NCI-H2171 treated with DMSO at 0.1 percent for 48 hours (cell line): ENCODE data around the gene OR2V2.
"Not testable (repeated sequence)": the region's sequence is repeated elsewhere in the genome, so short reads cannot be mapped to it uniquely, and the experiment has no call there.

Source experiments
- DNase-seq: peaks from one replicate; lab custom pipeline; 2025; lab: John Stamatoyannopoulos, UW

The OR2V2 gene

DNA sequence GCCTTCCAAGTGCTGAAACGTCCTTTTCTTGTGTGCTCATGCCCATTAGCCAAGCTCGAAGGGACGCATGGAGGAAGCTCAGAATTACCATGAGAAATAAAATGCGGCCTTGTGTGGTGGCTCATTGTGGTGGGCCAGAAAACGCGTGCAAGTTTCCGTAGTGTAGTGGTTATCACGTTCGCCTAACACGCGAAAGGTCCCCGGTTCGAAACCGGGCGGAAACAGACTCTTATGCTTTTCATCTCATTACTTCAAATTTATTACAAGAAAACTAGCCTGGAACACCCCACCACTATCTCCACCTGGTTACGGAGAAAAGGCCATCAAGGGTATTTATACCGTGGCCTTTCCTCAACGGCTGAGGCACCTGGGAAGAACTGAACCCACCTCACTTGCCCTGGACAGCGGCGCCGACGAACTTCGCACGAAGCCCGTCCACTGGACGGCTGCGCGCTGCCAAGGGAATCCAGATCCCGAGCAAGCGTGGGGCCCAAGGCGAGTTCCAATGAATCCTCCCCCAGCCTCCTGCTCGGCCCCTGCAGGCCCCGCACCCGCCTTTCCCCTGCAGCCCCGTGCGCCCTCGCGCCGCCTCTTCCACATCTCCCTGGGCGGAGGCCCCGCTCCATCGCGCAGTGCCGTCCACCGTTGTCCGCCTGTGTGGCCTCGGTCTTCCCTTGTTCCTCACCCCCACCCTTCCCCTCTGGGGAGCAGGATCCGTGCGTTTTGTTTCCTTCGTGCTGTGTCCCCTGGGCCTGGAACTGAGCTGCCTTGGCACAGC, 22.3 kb downstream of the OR2V2 start:
- peak; percentile 1 for DNase-seq

DNA sequence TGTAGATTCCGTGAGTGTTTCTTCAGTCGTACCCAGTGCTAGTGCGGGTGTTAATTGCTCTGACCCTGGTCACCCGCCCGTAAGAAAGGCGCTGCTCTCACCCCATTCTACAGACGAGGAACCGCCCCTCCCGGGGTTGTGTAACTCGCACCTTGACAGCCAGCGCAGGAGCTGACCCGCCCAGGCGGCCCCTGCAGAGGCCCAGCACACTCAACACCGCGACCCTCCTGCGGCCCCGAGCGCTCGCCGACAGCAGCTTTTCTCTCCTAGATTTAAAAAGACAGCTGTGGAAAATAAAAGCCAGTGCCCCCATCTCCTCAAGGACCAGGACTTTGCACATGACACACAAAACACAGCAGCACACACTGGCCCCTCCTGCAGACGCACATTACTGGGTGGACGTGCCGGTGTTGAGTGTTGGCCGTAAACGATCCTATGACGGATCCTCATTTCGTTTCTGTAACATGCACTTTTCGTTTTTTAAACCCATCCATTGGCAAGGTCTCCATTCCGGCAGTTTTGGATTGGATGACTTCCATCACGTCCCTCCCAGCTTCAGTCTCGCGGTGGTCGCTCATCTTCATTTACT, 22.9 kb downstream of the OR2V2 start:
- DNase-seq, result no peak

DNA sequence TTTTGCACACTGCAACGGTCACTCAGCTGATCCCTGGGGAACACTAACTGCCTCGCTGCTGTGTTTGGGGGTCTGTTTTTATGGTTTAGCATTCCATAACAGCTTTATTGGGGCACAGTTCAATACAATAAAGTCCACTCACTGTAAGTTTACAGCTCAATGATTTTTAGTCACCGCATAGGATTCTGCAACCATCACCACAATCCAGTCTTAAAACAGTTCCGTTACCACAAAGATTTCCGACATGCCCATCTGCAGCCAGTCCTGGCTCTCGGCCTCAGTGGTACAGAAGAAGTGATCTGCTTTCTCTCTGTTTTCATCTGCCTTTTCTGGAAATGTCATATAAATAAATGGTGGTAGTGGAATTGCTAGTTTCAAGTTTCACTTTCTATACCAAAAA, 23.6 kb downstream of the OR2V2 start:
- DNase-seq, result no peak

DNA sequence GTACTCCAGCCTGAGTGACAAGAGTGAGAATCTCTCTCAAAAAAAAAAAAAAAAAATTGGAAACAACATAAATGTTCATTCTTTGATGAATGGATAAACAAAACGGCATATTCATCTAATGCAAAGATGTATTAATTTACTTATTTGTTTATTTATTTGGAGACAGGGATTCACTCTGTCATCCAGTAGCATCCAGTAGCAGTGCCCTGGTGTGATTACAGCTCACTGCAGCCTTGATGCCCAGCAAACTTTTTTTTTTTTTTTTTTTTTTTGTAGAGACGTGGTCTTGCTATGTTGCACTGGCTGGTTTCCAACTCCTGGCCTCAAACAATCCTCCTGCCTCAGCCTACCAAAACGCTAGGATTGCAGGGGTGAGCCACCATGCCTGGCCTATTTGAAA, 24.4 kb downstream of the OR2V2 start:
- DNase-seq, result no peak

DNA sequence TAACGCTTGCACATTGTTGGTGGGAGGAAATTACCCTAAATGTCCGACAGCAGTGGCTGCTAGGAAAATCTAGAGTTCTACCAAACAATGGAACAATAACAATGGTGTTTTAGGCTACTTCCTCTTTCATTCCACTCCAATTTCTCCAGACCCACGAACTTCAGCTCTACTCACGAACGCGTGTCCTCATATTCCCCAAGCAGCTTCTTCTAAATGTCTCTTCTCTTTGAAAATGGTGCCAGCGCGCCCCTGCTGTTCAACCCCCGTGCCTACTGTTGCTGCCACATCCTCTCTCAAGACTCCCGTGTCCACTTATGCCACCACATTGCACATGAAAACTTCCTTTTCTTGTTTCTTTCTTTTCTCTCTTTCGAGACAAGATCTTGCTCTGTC, 25.6 kb downstream of the OR2V2 start:
- DNase-seq, result no peak

DNA sequence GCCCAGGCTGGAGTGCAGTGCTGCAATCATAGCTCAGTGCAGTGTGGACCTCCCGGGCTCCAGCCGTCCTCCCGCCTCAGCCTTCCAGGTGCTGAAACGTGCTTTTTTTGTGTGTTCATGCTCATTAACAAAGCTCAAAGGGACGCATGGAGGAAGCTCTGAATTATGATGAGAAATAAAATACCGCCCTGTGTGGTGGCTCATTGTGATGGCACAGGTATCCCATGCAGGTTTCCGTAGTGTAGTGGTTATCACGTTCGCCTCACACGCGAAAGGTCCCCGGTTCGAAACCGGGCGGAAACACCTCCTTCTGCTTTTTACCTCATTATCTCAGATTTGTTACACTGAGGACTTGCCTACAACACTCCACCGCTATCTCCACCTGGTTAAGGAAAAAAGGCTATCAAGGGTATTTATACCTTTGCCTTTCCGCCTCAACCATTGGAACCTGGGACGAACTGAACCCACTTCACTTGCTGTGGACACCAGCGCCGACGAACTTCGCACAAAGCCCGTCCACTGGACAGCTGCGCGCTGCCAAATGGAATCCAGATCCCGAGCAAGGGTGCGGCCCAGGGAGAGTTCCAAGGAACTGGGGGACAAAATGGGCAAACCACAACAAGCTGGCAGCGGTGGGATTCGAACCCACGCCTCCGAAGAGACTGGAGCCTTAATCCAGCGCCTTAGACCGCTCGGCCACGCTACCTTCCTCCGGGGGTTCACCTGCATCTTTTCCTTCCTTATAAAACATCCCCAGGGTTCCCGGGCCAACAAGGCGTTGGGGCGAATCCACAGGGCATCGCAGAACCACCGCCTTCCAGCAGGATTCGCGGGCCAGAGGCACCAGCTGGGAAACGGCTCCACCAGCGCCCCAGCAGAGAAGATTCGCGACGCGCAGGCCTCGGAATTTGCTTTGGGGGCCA, 26.3 kb downstream of the OR2V2 start:
- no peak for DNase-seq

DNA sequence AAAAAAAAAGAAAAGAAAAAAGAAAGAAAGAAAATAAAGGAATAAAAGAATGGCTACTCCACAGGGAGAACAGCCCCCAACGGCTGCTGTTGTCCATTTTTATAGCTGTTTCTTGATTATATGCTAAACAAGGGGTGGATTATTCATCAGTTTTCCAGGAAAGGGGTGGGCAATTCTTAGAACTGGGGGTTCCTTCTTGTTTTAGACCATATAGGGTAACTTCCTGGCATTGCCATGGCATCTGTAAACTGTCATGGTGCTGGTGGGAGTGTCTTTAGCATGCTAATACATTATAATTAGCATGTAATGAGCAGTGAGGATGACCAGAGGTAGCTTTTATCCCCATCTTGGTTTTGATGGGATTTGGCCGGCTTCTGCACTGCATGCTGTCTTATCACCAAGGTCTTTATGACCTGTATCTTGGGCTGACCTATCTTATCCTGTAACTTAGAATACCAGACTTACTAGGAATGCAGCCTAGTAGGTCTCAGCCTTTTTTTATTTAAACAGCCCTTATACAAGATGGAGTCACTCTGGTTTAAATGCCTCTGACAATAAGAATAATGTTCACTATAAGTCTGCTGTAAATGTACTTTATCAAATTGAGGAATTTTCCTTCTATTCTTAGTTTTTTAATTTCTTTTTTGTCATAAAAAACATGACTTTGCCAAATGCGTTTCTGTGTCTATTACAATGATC, 29.0 kb downstream of the OR2V2 start:
- no peak for DNase-seq

DNA sequence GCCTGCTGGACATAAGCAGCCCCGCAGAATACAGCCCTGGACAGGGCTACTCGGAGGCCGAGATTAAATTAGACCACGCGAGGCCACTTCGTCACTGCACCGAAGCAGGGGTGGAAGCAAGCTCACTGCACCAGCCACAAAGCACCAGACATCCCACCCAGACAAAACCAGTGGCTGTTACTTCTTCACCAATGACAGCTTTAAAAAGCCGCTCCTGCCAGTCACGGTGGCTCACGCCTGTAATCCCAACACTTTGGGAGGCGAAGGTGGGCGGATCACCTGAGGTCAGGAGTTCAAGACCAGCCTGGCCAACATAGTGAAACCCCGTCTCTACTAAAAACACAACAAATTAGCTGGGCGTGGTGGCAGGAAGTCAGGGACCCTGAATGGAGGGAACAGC, 30.2 kb downstream of the OR2V2 start:
- DNase-seq, result not testable (repeated sequence)

DNA sequence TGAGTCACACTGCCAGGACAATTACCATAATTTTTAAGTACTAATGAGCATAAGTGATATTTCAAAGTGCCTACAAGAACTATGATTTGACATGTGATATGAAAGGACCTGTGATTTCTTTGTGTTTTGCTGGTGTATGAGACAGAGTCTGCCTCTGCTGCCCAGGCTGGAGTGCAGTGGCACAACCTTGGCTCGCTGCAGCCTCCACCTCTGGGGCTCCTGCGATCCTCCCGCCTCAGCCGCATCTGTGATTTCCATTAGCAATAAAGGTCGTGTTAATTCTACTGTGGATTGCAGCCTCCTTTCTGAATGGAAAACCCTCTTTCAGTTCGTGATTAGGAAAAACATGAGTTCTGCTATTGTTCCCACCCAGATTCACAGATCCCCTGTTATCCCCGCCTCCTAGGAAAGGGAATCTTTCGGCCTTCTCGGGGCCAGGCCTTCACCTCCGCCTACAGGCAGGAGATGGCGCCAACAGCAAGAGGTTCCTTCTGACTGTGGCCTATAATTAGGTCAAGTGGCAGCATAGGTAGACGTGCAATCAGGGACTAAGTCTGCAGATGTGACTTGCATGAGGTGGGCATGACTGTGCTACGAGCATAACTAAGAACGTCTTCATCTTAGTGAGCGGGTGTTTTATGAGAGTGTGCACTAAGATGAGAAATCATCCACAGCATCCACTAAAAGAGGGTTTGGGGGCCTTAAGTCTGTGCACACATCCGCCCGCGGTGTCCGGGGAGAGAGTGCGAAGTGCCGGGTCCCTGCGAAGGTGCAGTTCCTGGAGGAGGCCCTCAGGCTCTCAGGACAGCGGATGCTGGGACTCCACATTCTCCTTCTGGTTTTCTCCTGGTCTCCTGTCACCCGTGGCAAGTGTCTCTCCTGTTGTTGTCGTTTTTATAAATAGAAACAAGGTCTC, 34.5 kb downstream of the OR2V2 start:
- DNase-seq, result no peak

DNA sequence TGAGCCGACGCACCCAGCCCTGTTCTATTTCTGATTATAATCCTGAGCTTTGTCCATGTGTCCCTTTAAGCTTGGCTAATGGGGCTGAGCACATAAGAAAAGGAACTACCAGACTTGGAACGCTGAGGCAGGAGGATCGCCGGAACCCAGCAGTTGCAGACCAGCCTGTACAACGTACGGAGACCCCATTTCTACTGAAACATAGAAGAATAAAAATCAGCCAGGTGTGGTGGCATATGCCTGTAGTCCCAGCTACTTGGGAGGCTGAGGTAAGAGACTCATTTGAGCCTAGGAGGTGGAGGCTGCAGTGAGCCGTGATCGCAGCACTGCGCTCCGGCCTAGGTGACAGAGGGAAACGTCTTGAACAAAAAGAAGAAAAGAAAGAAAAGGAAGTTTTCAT, 35.3 kb downstream of the OR2V2 start:
- DNase-seq, result no peak

DNA sequence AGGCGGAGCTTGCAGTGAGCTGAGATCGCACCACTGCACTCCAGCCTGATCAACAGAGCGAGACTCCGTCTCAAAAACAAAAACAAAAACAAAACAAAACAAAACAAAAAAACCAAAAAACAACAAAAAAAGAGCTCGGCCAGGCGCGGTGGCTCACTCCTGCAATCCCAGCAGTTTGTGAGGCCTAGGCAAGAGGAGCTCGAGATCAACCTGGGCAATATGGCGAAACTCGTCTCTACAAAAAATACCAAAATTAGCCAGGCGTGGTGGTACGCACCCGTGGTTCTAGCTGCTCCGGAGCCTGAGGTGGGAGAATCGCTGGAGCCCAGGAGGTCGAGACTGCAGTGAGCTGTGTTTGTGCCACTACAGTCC, 37.4 kb downstream of the OR2V2 start:
- DNase-seq, result no peak

DNA sequence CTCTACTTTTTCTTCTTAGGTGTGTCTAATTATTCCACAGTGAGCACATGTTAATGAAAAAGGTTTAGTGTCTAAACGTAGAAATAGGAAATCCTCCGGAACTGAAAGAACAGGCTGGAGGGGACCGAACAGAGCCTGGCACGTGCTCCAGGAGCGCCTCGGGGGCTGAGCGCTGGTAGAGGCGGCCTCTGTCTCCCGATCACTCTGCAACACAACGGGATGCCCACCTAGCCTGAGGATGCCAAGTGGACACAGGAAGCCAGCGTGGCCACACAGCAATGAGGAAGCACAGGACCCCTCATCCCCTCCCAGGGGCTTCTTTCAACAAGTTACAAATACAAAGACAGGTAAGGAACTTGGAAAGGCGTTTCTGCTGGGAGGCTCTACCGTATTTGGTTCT, 38.2 kb downstream of the OR2V2 start:
- no peak for DNase-seq

DNA sequence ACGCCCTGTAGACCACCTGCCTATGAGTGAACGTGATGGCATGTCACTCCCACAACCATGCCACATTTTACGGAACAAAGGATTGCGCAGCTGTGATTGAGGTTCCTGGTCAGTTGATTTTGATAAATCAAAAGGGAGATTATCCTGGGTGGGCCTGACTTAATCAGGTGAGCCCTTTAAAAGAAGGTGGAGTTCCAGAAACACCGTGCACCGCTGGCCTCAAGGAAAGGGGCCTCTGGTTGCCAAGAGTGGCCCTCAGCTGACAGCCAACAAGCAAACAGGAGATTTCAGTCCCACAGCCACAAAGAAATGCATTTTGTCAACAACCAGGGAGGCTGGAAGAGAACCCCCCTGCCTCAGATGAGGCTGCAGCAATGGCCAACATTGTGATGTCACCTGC, 38.6 kb downstream of the OR2V2 start:
- DNase-seq, result no peak

DNA sequence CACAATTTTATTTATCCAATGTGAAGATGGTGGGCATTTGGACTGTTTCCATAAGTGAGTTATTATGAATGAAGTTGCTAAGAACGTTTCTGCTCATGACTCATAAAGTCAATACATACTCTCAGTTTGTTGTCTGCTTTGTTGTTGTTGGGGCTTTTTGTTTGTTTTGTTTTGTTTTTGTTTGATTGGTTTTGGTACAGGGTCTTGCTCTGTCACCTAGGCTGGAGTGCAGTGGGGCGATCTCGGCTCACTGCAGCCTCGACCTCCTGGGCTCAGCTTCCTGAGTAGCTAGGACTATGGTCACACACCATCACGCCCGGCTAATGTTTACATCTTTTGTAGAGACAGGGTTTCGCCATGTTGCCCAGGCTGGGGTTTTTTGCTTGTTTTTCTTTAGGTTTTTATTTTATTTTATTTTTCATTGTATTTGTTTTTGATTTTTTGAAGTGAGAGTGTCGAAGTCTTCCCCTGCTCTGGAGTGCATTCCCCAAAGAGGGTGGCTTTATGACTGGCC, 39.7 kb downstream of the OR2V2 start:
- DNase-seq, result no peak

DNA sequence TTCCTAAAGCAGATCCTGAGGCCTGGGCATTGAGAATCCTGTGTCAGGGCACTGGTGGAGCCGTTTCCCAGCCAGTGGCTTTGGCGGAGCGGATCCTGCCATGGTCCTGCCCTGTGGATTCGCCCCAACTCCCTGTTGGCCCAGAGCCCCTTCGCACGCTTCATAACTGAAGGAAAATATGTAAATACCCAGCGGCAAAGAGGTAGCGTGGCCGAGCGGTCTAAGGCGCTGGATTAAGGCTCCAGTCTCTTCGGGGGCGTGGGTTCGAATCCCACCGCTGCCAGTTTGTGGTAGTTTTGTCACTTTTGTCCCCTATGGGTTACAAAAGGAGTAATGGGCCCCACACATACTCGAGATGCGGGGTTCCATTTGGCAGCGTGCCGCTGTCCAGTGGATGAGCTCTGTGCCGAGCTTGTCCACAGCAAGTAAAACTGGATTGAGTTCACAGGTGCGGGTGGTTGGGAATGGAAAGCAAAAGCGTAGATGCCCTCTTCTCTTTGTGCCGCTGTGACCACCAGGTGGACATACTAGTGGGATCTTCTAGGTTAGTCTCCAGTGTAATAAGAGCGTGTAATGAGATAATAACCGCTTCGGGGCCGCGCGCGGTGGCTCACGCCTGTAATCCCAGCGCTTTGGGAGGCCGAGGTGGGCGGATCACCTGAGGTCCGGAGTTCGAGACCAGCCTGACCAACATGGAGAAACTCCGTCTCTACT, 40.3 kb downstream of the OR2V2 start:
- no peak for DNase-seq

DNA sequence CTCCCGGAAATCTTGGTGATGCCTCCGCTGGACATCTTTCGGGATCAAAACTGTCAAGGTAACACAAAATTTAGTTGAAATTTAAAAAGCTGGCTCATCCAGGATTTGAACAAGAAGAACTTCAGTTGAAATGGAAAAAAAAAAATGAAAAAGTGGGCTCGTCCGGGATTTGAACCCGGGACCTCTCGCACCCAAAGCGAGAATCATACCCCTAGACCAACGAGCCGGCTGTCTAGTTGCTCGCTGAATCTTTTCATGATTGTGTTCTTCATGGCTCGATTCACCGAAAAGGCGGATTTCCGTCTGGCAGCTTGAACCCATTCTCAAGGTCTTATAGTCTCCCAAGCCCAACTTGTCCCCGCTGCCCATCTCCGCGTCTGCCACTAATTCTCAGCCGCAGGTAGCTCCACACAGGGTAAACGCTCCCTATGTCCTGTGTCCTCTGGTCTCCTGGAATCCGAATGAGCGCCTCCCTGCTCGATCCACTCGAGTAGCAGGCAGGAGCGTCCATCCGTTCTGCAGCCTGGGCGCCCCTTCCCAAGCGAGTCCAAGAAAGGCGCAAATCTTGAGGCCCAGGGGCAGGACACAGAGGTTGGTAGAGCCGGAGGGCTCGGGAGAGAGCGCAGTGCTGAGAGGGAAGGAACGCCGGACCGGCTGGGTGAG, 41.4 kb downstream of the OR2V2 start:
- DNase-seq, result no peak

DNA sequence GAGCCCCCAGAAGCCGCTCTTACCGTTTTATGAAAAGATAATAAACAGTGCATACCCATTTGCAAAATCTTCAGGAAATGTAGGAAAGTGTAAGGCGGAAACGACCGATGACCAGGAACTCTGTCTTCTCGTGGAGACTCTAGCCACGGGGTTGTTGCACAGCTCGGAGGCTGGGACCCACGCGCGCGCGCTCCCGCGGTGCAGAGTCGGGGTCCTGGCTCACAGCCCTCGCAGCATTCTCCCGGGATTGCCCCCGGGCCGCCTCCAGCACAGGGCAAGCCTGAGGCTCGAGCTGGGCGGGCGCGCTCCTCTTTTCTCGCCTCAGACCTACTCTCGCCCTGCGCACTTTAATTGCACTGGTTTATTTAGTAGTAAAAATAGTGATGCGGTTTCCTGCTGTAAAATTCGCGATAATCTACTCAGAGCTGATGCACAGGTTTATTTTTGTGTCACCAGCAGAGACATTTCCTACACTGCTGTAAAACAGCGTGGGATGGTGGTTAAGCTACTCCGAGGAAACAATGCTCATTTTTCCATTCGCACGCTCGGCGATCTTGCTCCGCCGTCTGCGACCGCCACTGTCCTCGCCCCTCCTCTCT, 42.1 kb downstream of the OR2V2 start:
- no peak for DNase-seq

DNA sequence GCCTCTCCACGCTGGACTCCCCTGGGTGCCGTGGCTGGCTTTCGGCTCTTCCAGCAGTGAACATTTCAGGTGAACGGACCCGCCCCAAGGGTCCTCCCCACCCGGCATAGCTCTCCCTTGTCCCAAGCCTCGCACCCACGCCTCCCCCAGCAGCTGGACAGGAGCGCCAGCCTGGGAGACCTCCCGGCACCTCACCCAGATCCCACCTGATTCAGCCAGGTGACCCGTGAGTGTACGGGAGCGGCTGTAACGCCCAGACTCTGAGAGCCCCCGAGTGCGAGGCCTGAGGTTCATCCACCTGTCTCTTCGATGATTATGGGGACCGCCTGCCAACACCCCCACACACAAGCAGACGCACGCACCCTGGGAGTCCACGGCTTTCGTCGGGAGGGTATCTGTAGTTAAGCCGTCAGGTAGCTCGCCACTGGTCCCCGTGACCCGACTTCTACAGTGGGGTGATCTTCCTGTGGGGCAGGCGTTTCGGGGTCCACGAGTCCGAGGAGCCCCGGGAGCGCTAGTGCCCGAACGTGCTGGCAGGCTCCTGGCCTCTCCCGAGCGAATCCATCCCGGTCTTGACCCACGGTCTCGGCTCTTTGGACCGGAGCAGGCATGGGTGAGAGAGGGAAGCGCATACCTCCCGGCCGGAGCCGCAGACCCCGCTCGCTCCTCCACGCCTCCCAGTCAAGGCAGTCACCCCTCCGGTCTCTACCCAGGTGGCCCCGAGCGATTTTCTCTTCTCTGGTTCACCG, 42.8 kb downstream of the OR2V2 start:
- DNase-seq, result no peak
